Cerebellar nuclear complex (tissue), 1 donor: ENCODE data around the gene PEX13.

Experiments
- DNase-seq, 2 experiments: peaks; one replicate each; lab custom pipeline; 2025; lab: John Stamatoyannopoulos, UW

The PEX13 gene

DNA sequence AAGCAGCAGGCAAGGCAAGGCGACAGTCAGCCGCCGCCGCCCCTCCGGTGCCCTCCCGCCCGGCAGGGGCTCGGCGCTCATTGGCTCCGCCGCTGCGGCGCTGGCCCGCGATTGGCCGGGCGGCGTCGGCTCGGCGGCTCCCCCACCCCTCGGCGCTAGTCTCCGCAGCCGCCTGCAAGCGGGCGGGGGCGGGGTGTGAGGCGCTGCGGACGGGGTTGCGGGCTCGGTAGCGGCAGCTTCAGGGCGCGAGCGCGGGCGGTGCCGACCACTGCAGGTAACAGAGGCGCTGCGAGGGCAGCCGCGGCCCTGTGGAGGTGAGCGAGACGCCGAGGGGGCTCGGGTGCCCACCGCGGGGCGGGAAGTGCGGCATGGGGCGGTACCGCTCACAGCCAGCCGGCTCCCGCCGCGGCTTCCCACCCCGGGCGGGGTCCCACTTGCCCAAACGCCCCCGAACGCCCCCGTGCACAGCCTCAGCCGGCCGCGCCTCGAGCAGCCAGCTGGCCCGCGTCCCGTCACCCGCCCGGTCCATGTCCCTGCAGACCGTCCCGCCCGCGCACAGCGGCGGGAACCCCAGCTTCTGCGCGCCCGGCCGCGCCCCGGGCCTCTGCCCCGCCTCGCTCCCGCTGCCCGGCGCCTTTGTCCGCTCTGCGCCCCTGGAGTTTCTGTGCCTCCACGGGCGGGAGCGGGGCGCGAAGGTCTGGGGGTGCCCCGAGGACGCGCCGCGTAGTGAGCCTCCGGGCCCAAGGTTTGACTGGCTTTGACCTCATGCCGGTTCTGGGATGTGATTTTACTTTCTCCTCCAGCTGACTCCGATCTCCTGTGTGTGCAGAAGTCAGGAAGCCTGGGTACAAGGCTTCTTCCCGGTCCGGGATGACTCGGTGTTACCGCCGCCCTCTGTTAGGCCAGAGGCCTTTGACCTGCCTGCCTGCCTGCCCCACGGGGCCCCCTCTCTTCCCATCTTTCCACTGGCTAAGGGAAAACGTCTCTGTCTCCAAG lies 48.5 kb downstream of the PEX13 start, which contains the start of gene SANBR:
Gene SANBR (plus strand): TSS at position 158 of the 996 bp plus-strand sequence. CDS start 4,480 bp downstream, outside the sequence.
- DNase-seq: peak in 1 of 2 experiments; percentile 84

DNA sequence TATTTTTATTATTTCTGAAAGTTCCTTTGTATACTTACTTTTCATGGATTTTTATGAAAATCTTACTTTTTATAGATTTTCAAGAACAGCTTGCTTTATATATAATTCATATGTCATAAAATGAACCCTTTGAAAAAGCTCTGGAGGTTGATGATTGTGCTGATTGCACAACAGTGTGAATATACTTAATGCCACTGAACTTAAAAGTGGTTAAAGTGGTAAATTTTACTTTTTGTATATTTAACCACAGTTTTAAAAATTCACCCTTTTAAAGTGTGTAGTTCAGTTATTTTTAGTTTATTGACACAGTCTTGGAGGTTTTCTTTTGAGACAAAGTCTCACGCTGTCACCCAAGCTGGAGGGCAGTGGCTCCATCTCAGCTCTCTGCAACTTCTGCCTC lies 56.6 kb downstream of the PEX13 start:
- DNase-seq: no peak

DNA sequence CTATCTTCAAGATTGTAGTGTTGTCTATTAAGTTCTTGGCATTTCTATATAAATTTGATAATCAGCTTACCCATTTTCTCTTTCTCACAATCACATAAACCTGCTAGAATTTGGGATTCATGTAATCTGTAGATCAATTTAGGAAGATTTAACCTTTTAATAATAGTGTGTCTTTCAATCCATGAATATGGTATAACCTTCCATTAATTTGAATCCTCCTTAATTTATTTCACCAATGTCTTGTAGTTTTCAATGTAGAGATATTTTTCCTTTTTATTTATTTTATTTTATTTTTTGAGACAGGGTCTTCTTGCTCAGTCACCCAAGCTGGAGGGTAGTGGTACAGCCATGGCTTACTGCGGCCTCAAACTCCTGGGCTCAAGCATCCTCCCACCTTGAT lies 68.4 kb downstream of the PEX13 start:
- no peak for DNase-seq

DNA sequence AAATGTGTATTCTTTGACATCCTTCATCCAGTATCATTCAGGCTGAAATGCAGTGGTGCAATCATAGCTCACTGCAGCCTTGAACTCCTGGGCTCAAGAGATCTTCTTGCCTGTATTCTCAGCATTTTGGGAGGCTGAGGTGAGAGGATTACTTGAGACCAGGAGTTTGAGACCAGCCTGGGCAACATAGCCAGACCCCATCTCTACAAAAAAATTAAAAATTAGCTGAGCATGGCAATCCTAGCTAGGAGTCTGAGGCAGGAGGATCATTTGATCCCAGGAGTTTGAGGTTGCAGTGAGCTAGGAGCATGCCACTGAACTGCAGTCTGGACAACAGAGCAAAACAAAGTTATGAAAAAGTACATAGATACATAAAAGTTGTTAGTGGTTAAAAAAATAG lies 72.3 kb downstream of the PEX13 start:
- DNase-seq: no peak

DNA sequence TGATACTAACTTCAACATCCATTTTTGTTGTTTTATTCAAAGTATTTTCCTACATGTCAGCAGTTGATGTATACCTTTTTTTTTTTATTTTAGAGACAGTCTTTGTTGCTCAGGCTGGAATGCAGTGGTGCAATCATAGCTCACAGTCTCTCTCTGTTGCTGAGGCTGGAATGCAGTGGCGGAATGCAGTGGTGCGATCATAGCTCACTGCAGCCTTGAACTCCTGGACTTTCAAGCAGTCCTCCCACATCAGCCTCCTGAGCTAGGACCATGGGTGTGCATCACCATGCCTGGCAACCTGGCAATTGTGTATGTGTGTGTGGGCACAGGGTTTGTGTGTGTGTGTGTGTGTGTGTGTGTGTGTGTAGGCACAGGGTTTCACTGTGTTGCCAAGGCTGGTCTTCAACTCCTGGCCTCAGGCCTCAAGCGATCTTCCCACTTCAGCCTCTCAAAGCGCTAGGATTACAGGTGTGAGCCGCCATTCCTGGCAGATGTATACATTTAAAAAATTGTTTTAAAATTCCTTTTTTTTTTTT lies 72.9 kb downstream of the PEX13 start:
- DNase-seq: no peak

DNA sequence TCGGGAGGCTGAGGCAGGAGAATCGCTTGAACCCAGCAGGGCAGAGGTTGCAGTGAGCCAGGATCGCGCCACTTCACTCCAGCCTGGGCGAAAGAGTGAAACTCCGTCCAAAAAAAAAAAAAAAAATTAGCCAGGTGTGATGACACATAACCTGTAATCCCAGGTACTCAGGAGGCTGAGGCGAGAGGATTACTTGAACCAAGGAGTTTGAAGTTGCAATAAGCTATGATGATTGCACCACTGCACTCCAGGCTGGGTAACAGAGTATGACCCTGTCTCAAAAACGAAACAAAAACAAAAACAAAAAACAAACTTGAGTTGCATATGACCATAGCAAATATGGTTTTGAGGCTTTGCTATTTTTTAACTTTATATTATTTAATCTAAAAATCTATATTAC lies 74.0 kb downstream of the PEX13 start:
- DNase-seq: no peak

DNA sequence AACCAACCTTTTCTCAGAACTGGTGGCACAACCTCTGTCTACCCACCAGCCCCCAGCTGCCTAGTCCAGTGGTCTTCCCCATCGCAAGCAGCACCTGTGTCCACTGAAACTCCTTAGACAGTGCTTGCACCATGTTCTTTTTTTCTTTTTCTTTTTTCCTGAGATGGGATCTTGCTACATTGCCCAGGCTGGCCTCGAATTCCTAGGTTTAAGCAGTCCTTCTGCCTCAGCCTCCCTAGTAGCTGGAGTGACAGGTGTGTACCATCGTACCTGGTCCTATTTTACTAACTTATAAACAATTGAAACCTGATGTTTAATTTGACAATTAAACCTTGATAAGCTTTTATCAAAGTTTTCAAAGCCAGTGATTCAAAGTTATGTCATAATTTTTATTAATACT lies 78.9 kb downstream of the PEX13 start:
- no peak for DNase-seq

DNA sequence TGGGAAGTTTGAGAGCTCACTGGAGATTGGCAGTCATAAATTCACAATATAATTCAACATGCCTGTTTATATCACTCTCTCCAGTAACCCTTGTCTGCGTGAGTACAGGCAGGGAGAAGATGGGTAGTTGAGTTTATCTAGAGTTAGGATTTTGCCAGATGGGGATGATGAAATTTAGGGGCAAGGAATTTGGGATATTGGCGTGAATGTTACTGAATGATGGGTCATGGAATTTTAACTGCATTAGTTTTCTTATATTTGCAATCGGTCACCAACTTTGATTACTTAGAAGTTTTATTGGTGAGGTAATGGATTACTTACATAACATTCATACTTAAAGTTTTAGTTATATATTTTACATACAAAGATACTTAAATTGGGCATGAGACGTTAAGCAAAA lies 83.3 kb downstream of the PEX13 start:
- no peak for DNase-seq
